A549 (cell line): ENCODE measurements around the gene NEBL. TPM values are rescaled to one million over a fixed set of nuclear protein-coding genes. Genes with fewer than 3 reads are reported as not detected.

Experiments
- ATAC-seq, 2 experiments: fragments of 200-7000 bp in 1 of 2; fragments of >200 bp in 1 of 2; cut with Nextera tagmentation in 1 of 2; cut with Tn5 transposase in 1 of 2; 3 replicates each; pipeline versions ENCODE4 v1.8.0 to v1.9.1; 2018 to 2020; ENCODE audit warnings: mild to moderate bottlenecking in 1 of 2, moderate library complexity in 1 of 2
- CTCF ChIA-PET: fragments of 300-600 bp; sonication (Branson Sonifier 250); formaldehyde crosslinking; extraction: SDS; loops from one replicate; lab custom pipeline; 2021; ENCODE audit warnings: antibody characterized with exemption, inconsistent platforms; lab: Yijun Ruan, JAX
- POLR2A ChIA-PET: fragments of 350-600 bp; formaldehyde crosslinking; extraction: SDS; loops from one replicate; lab custom pipeline; 2021; ENCODE audit warnings: antibody characterized with exemption, inconsistent platforms; lab: Yijun Ruan, JAX
- DNase-seq, 2 experiments: peaks; one replicate each; pipeline versions ENCODE4 v3.0.0 to v3.0.0-alpha.2; 2011 to 2016; ENCODE audit warnings: low read depth in 1 of 2, low spot score in 1 of 2
- FAIRE-seq: peaks from 2 replicates; lab custom pipeline; 2011; peaks lifted over from hg19 to GRCh38; lab: Jason Lieb, UNC
- H3K27ac ChIP-seq, 2 experiments: fragments of >200 bp; sonication (Bioruptor Twin); formaldehyde crosslinking; 3 replicates each; pipeline ENCODE4 v1.5.1; 2016 to 2017
- H3K4me1 ChIP-seq: fragments of >200 bp; sonication (Bioruptor Twin); formaldehyde crosslinking; 3 replicates; pipeline ENCODE4 v1.6.1; 2016
- H3K4me2 ChIP-seq: fragments of >200 bp; sonication (Bioruptor Twin); formaldehyde crosslinking; 3 replicates; pipeline ENCODE4 v1.6.1; 2016
- H3K4me3 ChIP-seq: fragments of >200 bp; sonication (Bioruptor Twin); formaldehyde crosslinking; 3 replicates; pipeline ENCODE4 v1.5.1; 2016
- H3K9me3 ChIP-seq: fragments of >200 bp; sonication (Bioruptor Twin); formaldehyde crosslinking; 3 replicates; pipeline ENCODE4 v1.6.1; 2016
- ATOH8 ChIP-seq: fragments of 250-450 bp; sonication (Bioruptor Pico); IDR thresholded peaks from 2 replicates; pipeline ENCODE4 v1.5.0; 2020; ENCODE audit warnings: low read depth, mild to moderate bottlenecking, moderate library complexity
- BCL3 ChIP-seq: fragments of >200 bp; sonication (Bioruptor Twin); formaldehyde crosslinking; IDR thresholded peaks from 3 replicates; pipeline ENCODE4 v1.6.1; 2016
- CBX8 ChIP-seq: fragments of 200-600 bp; sonication (generic); IDR thresholded peaks from 2 replicates; pipeline ENCODE4 v1.6.1; 2016
- CHD4 ChIP-seq: fragments of 200-600 bp; sonication (generic); IDR thresholded peaks from 2 replicates; pipeline ENCODE4 v1.6.1; 2016; ENCODE audit warnings: antibody characterized with exemption, mild to moderate bottlenecking, borderline replicate concordance
- EHF ChIP-seq: fragments of 250-450 bp; sonication (Bioruptor Pico); IDR thresholded peaks from 2 replicates; pipeline ENCODE4 v1.5.0; 2020; ENCODE audit warnings: mild to moderate bottlenecking
- EHMT2 ChIP-seq: fragments of 200-600 bp; sonication (generic); IDR thresholded peaks from 2 replicates; pipeline ENCODE4 v1.6.1; 2016; ENCODE audit warnings: antibody characterized with exemption, low read depth, mild to moderate bottlenecking, moderate library complexity
- ELK1 ChIP-seq: fragments of 150-350 bp; IDR thresholded peaks from 2 replicates; pipeline ENCODE4 v1.6.1; 2014; ENCODE audit warnings: low read depth, mild to moderate bottlenecking, low read length
- FOSB ChIP-seq: fragments of 250-450 bp; sonication (Bioruptor Pico); IDR thresholded peaks from 2 replicates; pipeline ENCODE4 v1.5.0; 2020; ENCODE audit warnings: mild to moderate bottlenecking, moderate library complexity
- HDAC2 ChIP-seq: fragments of 200-600 bp; sonication (generic); IDR thresholded peaks from 2 replicates; pipeline ENCODE4 v1.6.1; 2016
- HEYL ChIP-seq: fragments of 250-450 bp; sonication (Bioruptor Pico); IDR thresholded peaks from 2 replicates; pipeline ENCODE4 v1.8.0; 2021; ENCODE audit warnings: mild to moderate bottlenecking, moderate library complexity
- HMGXB4 ChIP-seq: fragments of 250-450 bp; sonication (Bioruptor Pico); IDR thresholded peaks from 2 replicates; pipeline ENCODE4 v1.5.0; 2021; ENCODE audit warnings: mild to moderate bottlenecking, moderate library complexity, borderline replicate concordance
- HOXB13 ChIP-seq: fragments of 250-450 bp; sonication (Bioruptor Pico); IDR thresholded peaks from 2 replicates; pipeline ENCODE4 v1.5.0; 2020; ENCODE audit warnings: low read depth, mild to moderate bottlenecking, moderate library complexity
- HOXB5 ChIP-seq: fragments of 250-450 bp; sonication (Bioruptor Pico); IDR thresholded peaks from 2 replicates; pipeline ENCODE4 v1.5.0; 2020; ENCODE audit warnings: mild to moderate bottlenecking, moderate library complexity
- JUN ChIP-seq, 2 experiments: fragments of >200 bp; sonication (Bioruptor Twin); formaldehyde crosslinking; IDR thresholded peaks; 2 replicates in 1 of 2; 3 replicates in 1 of 2; pipeline ENCODE4 v1.6.1; 2016 to 2017
- KDM5A ChIP-seq: fragments of 200-600 bp; sonication (generic); IDR thresholded peaks from 2 replicates; pipeline ENCODE4 v1.6.1; 2016; ENCODE audit warnings: antibody characterized with exemption, mild to moderate bottlenecking
- MAX ChIP-seq: IDR thresholded peaks from 2 replicates; pipeline ENCODE4 v1.6.1; 2012
- NFE2L2 ChIP-seq: fragments of 150-350 bp; conservative IDR thresholded peaks from 2 replicates; pipeline ENCODE4 v1.6.1; 2014; ENCODE audit warnings: low read length
- NR3C1 ChIP-seq: fragments of >200 bp; sonication (Bioruptor Twin); formaldehyde crosslinking; IDR thresholded peaks from 3 replicates; pipeline ENCODE4 v1.6.1; 2017
- PBX3 ChIP-seq: IDR thresholded peaks from 2 replicates; pipeline ENCODE4 v1.6.1; 2012
- RCOR1 ChIP-seq: fragments of 150-350 bp; IDR thresholded peaks from 2 replicates; pipeline ENCODE4 v1.6.1; 2014; ENCODE audit warnings: antibody characterized with exemption, low read length, low read depth
- REST ChIP-seq: fragments of 200-600 bp; sonication (generic); IDR thresholded peaks from 2 replicates; pipeline ENCODE4 v1.6.1; 2016; ENCODE audit warnings: antibody characterized with exemption, mild to moderate bottlenecking, moderate library complexity
- TFCP2L1 ChIP-seq: fragments of 250-450 bp; sonication (Bioruptor Pico); IDR thresholded peaks from 2 replicates; pipeline ENCODE4 v1.5.0; 2021; ENCODE audit warnings: mild to moderate bottlenecking
- ZFP36 ChIP-seq: fragments of 450-650 bp; IDR thresholded peaks from 2 replicates; pipeline ENCODE4 v1.6.1; 2014; ENCODE audit warnings: borderline replicate concordance; ENCODE audit not compliant: partially characterized antibody
- ZNF302 ChIP-seq: fragments of 250-450 bp; sonication (Bioruptor Pico); IDR thresholded peaks from 2 replicates; pipeline ENCODE4 v1.9.0; 2021; ENCODE audit warnings: inconsistent platforms, mild to moderate bottlenecking, moderate library complexity
- WGBS: methylation state at CpG from one replicate; pipeline ENCODE4 v1.1.6; 2017; ENCODE audit errors: missing lambda C conversion rate; 5-methylcytosine and 5-hydroxymethylcytosine counted together
- polyA plus RNA-seq, 4 experiments: library from polyadenylated mRNA; depleted of rRNA in 3 of 4; stranded (reverse); fragments of >200 nt; fragmentation: RNase III in 1 of 4; extraction: RNeasy Plus Mini Kit Qiagen cat#74134 plus additional on column Dnase treatment in 1 of 4; gene quantifications; 2 replicates in 3 of 4; 3 replicates in 1 of 4; pipeline ENCODE4 v1.2.3, GENCODE V29; 2011 to 2017

NEBL gene
- polyA plus RNA-seq, 2 of the 4 experiments (the other 2 are of a cell fraction), result 13.0 to 33.8 TPM

GRCh38 chr10:20748551-20748950, 148.6 kb downstream of the NEBL start:
- Histone ChIP-seq H3K4me2 (no peak overlapping the region), H3K9me3 (peaks cover 7% of the 10 kb centered on the region; the same call in 1 of the 3 replicates), H3K27ac (no peak overlapping the region), H3K4me3 (no peak overlapping the region), H3K4me1 (no peaks in the 10 kb centered on the region)
- no peak for TF ChIP-seq EHF
- no peak for TF ChIP-seq CBX8
- no peak for TF ChIP-seq HDAC2
- no peak for TF ChIP-seq NFE2L2
- TF ChIP-seq MAX, result no peak
- TF ChIP-seq KDM5A, result no peak
- no peak for TF ChIP-seq BCL3
- no peak for TF ChIP-seq ATOH8 (CRISPR knock-in tag)
- no peak for TF ChIP-seq ZNF302 (CRISPR knock-in tag)
- TF ChIP-seq HEYL (CRISPR knock-in tag), result no peak
- no peak for TF ChIP-seq CHD4
- TF ChIP-seq EHMT2, result no peak
- no peak for TF ChIP-seq NR3C1
- TF ChIP-seq HOXB5 (CRISPR knock-in tag), result no peak
- no peak for TF ChIP-seq PBX3
- no peak for TF ChIP-seq HOXB13 (CRISPR knock-in tag)
- no peak for TF ChIP-seq ZFP36
- TF ChIP-seq JUN (IDR thresholded peaks at IDR 0.05), result no peak
- no peak for TF ChIP-seq FOSB (CRISPR knock-in tag)
- ATAC-seq (no peak), DNase-seq (no peak), FAIRE-seq (no peak)
- WGBS, result 2% methylated on average over 2 of the region's 2 CpGs
- ChIA-PET CTCF (no interaction called here), POLR2A (no interaction called here)

GRCh38 chr10:20747782-20748181, 149.3 kb downstream of the NEBL start:
- POLR2A ChIA-PET, result no interaction called here
- no peak for ATAC-seq
- TF ChIP-seq TFCP2L1, result no peak
- TF ChIP-seq MAX, result no peak
- no peak for TF ChIP-seq CBX8
- TF ChIP-seq, all 56 proteins: peak for 0
- DNase-seq (no peak), FAIRE-seq (no peak)
- Histone ChIP-seq H3K4me3 (no peak overlapping the region), H3K9me3 (peaks cover 7% of the 10 kb centered on the region; the same call in 1 of the 3 replicates), H3K27ac (no peak overlapping the region), H3K4me2 (no peak overlapping the region), H3K4me1 (no peaks in the 10 kb centered on the region)
- CTCF ChIA-PET, result no interaction called here

GRCh38 chr10:20746856-20747255, 150.3 kb downstream of the NEBL start:
- FAIRE-seq, result no peak
- no peak for DNase-seq
- peaks cover 7% of the 10 kb centered on the region; the same call in 1 of the 3 replicates for H3K9me3 ChIP-seq
- WGBS, result 53% methylated on average over 7 of the region's 7 CpGs
- no peak for ATAC-seq
- ChIA-PET CTCF (no interaction called here), POLR2A (no interaction called here)
- no peaks in the 10 kb centered on the region for H3K4me1 ChIP-seq
- H3K4me2 ChIP-seq, result no peak overlapping the region
- H3K4me3 ChIP-seq, result no peak overlapping the region
- no peak overlapping the region for H3K27ac ChIP-seq
- TF ChIP-seq PBX3, result no peak
- no peak for TF ChIP-seq RCOR1
- TF ChIP-seq CBX8, result no peak
- no peak for TF ChIP-seq ELK1
- no peak for TF ChIP-seq HMGXB4
- TF ChIP-seq REST, result no peak
